ENCODE results near the gene QARS1. TPM values are rescaled to one million over a fixed set of nuclear protein-coding genes. Genes with fewer than 3 reads are reported as not detected.

Gene QARS1
- total and polyA plus RNA-seq, 10 donors = 174 to 329 (median 221) TPM

GRCh38 chr3:49120096-49120437 lies 15.5 kb upstream of the QARS1 start:
- peaks cover 11 to 79% (median 71%) of the 10 kb centered on the region in 6 donors for H3K36me3 ChIP-seq
- peaks cover 13 to 39% (median 28%) of the 10 kb centered on the region in 6 donors for H3K4me1 ChIP-seq
- WGBS, 5 donors = 0 to 1% (median 0%) methylated on average over 9 of the region's 9 CpGs; no CpG with 5 or more reads in 1 of the 5 donors
- DNase-seq = no peak
- intact Hi-C loops (cut with DNase I; ENCODE audit: low total_unique reads) = no loop called here
- H3K27me3 ChIP-seq (replicated peaks in 1 of 7) = no peaks in the 10 kb centered on the region
- peak overlapping the region; percentile 88 to 98 (median 93) for H3K27ac ChIP-seq
- H3K9me3 ChIP-seq = no peaks in the 10 kb centered on the region
- TF ChIP-seq POLR2A (IDR thresholded peaks at IDR 0.05) (no peak), CTCF (IDR thresholded peaks at IDR 0.05 in 8 of 11, conservative IDR thresholded peaks at IDR 0.05 in 3 of 11) (no peak), POLR2AphosphoS5 (IDR thresholded peaks at IDR 0.05) (no peak)
- peak overlapping the region; percentile 81 to 98 (median 96) for H3K4me3 ChIP-seq

DNA sequence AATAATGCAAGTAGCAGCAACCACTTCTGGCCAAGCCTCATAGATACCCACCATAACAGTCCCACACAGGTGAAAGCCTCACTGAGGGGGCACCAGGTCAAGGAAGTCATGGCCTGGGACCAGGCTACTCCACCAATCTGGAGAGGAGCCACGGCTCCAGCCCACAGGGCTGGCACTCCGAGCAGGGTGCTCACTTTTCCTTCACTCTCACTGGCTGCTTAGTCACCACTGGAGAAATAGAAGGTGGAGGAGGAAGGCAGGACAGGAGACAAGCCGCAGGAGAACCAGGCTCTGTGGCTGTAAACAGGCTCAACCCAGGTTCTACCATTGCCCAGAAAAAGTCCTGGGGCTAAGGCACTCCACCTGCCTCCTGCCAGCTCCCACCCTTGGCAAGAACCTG lies 14.9 kb upstream of the QARS1 start:
- no peak for TF ChIP-seq CTCF (IDR thresholded peaks at IDR 0.05 in 8 of 11, conservative IDR thresholded peaks at IDR 0.05 in 3 of 11)
- TF ChIP-seq POLR2AphosphoS5 (IDR thresholded peaks at IDR 0.05) = no peak
- H3K27me3 ChIP-seq (replicated peaks in 1 of 7) = no peaks in the 10 kb centered on the region
- peaks cover 13 to 79% (median 71%) of the 10 kb centered on the region in 6 donors for H3K36me3 ChIP-seq
- peaks cover 13 to 39% (median 28%) of the 10 kb centered on the region in 6 donors for H3K4me1 ChIP-seq
- peak overlapping the region in 6 of 8 donors; percentile 88 to 98 (median 93) for H3K27ac ChIP-seq
- no peaks in the 10 kb centered on the region for H3K9me3 ChIP-seq
- H3K4me3 ChIP-seq = peak overlapping the region in 6 of 8 donors; percentile 81 to 98 (median 96)
- WGBS, 5 donors = 67 to 88% (median 77%) methylated on average over 2 to 3 of the region's 3 CpGs
- no peak for DNase-seq
- intact Hi-C loops (cut with DNase I; ENCODE audit: low total_unique reads) = no loop called here

DNA sequence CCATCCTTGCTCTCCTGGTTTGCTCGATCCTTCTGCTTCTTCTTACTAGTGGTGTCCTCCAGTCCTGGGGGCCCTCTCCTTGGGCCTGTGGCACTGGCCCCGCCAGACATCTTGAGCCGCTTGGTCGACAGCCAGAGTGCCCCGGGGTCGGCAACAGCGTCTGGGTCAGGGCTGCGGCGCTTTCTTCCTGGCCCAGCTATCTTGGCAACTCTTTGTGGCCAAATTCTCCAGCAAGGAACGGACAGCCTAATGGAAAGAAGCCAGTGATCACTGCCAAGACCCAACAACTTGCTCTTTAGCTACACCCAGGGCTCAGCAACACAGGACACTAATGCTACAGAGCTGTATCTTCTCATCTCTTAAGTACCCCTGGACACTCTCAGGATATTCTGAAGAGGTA lies 14.5 kb upstream of the QARS1 start:
- TF ChIP-seq CTCF (IDR thresholded peaks at IDR 0.05 in 8 of 11, conservative IDR thresholded peaks at IDR 0.05 in 3 of 11) = no peak
- TF ChIP-seq POLR2A (IDR thresholded peaks at IDR 0.05) = no peak
- TF ChIP-seq POLR2AphosphoS5 (IDR thresholded peaks at IDR 0.05) = no peak
- intact Hi-C loops (cut with DNase I; ENCODE audit: low total_unique reads) = no loop called here

DNA sequence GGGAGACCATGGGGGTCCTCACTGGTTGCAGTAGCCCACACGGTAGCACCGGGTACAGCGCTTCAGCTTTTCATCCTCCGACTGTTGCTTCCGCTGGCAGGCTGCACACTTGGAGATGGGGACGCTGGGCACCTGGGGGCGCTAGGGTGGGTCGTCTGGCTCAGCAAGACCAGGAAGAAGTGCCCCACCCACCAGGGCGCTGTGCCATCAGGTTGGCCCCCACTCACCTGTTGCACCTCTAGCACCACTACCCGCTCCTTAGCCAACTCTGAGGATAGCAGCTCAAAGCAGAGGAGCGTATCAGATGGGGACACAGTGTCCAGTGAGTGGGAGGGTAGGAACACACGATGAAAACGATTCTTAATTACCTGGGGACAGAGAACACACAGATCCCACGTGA lies 7.7 kb upstream of the QARS1 start:
- peaks cover 20 to 100% (median 98%) of the 10 kb centered on the region in 6 donors for H3K36me3 ChIP-seq
- WGBS, 5 donors = 92 to 93% (median 93%) methylated on average over 14 of the region's 14 CpGs
- peaks cover 0 to 10% (median 0%) of the 10 kb centered on the region in 6 donors for H3K4me1 ChIP-seq
- H3K4me3 ChIP-seq = no peak overlapping the region
- H3K27me3 ChIP-seq (replicated peaks in 1 of 7) = no peaks in the 10 kb centered on the region
- no peaks in the 10 kb centered on the region for H3K9me3 ChIP-seq
- intact Hi-C loops (cut with DNase I; ENCODE audit: low total_unique reads) = no loop called here
- TF ChIP-seq POLR2AphosphoS5 (IDR thresholded peaks at IDR 0.05) (peak in 1 of 3 donors; percentile 11), CTCF (IDR thresholded peaks at IDR 0.05 in 8 of 11, conservative IDR thresholded peaks at IDR 0.05 in 3 of 11) (no peak), POLR2A (IDR thresholded peaks at IDR 0.05) (no peak)
- no peak overlapping the region for H3K27ac ChIP-seq
- no peak for DNase-seq

More for the DNA sequence above, 14.5 kb upstream of the QARS1 start:
- no peaks in the 10 kb centered on the region for H3K9me3 ChIP-seq
- H3K27me3 ChIP-seq (replicated peaks in 1 of 7) = no peaks in the 10 kb centered on the region
- H3K36me3 ChIP-seq = peaks cover 14 to 79% (median 71%) of the 10 kb centered on the region in 6 donors
- peak overlapping the region in 1 of 8 donors; percentile 98 for H3K4me3 ChIP-seq
- peak overlapping the region in 3 of 8 donors; percentile 41 to 98 (median 96) for H3K27ac ChIP-seq
- peaks cover 13 to 39% (median 28%) of the 10 kb centered on the region in 6 donors for H3K4me1 ChIP-seq
- DNase-seq = no peak
- 73 to 95% (median 83%) methylated on average over 10 of the region's 10 CpGs for WGBS, 5 donors
